ENCODE measurements around the gene CTBP2. TPM values are rescaled to one million over a fixed set of nuclear protein-coding genes. Genes with fewer than 3 reads are reported as not detected.

The CTBP2 gene
- total RNA-seq, 1 donor from 2014 or later: 90.6 TPM

DNA sequence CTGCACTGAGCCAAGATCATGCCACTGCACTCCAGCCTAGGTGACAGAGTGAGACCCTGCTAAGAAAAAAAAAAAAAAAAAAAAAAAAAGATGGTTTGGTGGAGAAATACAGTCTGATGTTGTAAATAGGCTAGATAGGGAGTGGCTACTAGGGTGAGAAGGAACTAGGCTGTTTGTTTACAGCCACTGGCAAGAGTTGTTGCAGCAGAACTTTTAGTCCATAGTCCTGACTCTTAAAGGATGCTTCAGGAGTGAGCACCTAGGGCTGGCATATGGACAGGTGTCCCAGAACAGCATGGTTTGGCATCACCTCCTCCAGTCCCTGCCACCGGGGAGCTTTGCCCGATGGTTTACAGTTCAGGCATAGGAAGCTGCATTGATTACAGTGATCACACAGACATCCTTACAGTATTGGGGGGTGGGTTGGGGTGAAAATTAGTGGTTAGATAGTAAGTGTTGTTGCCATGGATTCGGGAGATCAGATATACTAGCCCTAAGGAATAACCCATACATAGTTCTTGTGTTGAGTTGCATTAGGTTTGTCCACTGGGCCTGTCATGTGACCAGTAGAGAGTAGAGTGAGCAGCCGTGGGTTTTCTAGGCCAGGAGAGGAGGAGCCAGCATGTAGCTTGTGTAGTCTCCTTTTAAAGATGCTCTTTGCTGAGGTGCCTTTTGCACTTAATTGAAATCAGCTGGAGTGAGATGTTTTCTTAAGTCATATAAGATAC is 182.6 kb downstream of the CTBP2 start:
- Mint-ChIP-seq H3K4me3 (ENCODE audit: unreplicated experiment) (no peak overlapping the region), H3K27ac (ENCODE audit: unreplicated experiment) (no peak overlapping the region), H3K36me3 (ENCODE audit: low read depth) (peaks cover 20% of the 10 kb centered on the region), H3K4me1 (ENCODE audit: low read depth) (peaks cover 19% of the 10 kb centered on the region), H3K27me3 (ENCODE audit: low read depth) (no peaks in the 10 kb centered on the region), H3K9me3 (ENCODE audit: low read depth) (no peaks in the 10 kb centered on the region)
- no peak for TF ChIP-seq CTCF (IDR thresholded peaks at IDR 0.05)
- DNase-seq (ENCODE audit: low spot score): no peak

DNA sequence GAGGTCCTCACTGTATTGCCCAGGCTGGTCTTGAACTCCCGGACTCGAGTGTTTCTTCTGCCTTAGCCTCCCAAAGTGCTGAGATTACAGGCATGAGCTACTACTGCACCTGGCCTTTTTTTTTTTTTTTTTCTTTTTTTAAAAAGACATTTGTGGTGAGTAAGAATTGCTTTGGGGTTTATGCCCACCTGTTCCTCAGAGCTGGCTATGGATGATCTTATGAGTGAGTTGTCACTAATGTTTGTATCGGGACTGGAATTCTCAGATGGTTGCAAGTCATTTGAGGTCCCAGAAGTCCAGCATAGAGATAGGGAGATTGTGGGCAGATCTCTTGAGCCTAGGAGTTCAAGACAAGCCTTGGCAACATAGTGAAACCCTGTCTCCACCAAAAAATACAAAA is 183.2 kb downstream of the CTBP2 start:
- peaks cover 19% of the 10 kb centered on the region for H3K36me3 Mint-ChIP-seq (ENCODE audit: low read depth)
- H3K4me3 Mint-ChIP-seq (ENCODE audit: unreplicated experiment): no peak overlapping the region
- H3K27ac Mint-ChIP-seq (ENCODE audit: unreplicated experiment): no peak overlapping the region
- DNase-seq (ENCODE audit: low spot score): no peak
- H3K27me3 Mint-ChIP-seq (ENCODE audit: low read depth): no peaks in the 10 kb centered on the region
- no peak for TF ChIP-seq CTCF (IDR thresholded peaks at IDR 0.05)
- peaks cover 19% of the 10 kb centered on the region for H3K4me1 Mint-ChIP-seq (ENCODE audit: low read depth)
- no peaks in the 10 kb centered on the region for H3K9me3 Mint-ChIP-seq (ENCODE audit: low read depth)

- no peaks in the 10 kb centered on the region for H3K9me3 Mint-ChIP-seq (ENCODE audit: low read depth)
- H3K4me3 Mint-ChIP-seq (ENCODE audit: unreplicated experiment): no peak overlapping the region
- no peak overlapping the region for H3K27ac Mint-ChIP-seq (ENCODE audit: unreplicated experiment)
- H3K36me3 Mint-ChIP-seq (ENCODE audit: low read depth): peaks cover 19% of the 10 kb centered on the region
- TF ChIP-seq CTCF (IDR thresholded peaks at IDR 0.05): no peak
- no peak for DNase-seq (ENCODE audit: low spot score)
- peaks cover 27% of the 10 kb centered on the region for H3K4me1 Mint-ChIP-seq (ENCODE audit: low read depth)
- no peaks in the 10 kb centered on the region for H3K27me3 Mint-ChIP-seq (ENCODE audit: low read depth)
Measured at GRCh38 chr10:124975977-124976514, 184.3 kb downstream of the CTBP2 start.

- no peak for TF ChIP-seq CTCF (IDR thresholded peaks at IDR 0.05)
- Mint-ChIP-seq H3K27ac (ENCODE audit: unreplicated experiment) (no peak overlapping the region), H3K36me3 (ENCODE audit: low read depth) (peaks cover 14% of the 10 kb centered on the region), H3K4me1 (ENCODE audit: low read depth) (peaks cover 37% of the 10 kb centered on the region), H3K4me3 (ENCODE audit: unreplicated experiment) (no peak overlapping the region), H3K27me3 (ENCODE audit: low read depth) (no peaks in the 10 kb centered on the region), H3K9me3 (ENCODE audit: low read depth) (no peaks in the 10 kb centered on the region)
- no peak for DNase-seq (ENCODE audit: low spot score)
Measured at GRCh38 chr10:124974131-124974530, 186.2 kb downstream of the CTBP2 start.

DNA sequence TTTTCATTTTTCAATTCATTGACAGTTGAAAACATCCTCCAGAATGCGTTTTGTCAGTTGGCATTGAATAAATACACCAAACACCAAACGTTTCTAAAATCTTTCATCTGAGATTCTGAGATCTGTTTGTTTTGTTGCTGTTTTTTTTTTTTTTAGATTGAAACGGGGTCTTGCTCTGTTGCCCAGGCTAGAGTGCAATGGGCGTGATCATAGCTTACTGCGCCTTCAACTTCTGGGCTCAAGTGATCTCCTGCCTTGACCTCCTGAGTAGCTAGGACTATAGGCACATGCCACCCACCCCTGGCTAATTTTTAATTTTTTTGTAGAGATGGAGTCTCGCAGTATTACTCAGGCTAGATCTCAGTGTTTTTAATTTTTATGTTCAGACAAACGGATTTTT is 187.7 kb downstream of the CTBP2 start:
- no peak overlapping the region for H3K4me3 Mint-ChIP-seq (ENCODE audit: unreplicated experiment)
- TF ChIP-seq CTCF (IDR thresholded peaks at IDR 0.05): no peak
- peaks cover 35% of the 10 kb centered on the region for H3K4me1 Mint-ChIP-seq (ENCODE audit: low read depth)
- H3K36me3 Mint-ChIP-seq (ENCODE audit: low read depth): peaks cover 13% of the 10 kb centered on the region
- H3K9me3 Mint-ChIP-seq (ENCODE audit: low read depth): no peaks in the 10 kb centered on the region
- no peaks in the 10 kb centered on the region for H3K27me3 Mint-ChIP-seq (ENCODE audit: low read depth)
- DNase-seq (ENCODE audit: low spot score): no peak
- no peak overlapping the region for H3K27ac Mint-ChIP-seq (ENCODE audit: unreplicated experiment)
